ENCODE results near the gene ARF1.

DNA sequence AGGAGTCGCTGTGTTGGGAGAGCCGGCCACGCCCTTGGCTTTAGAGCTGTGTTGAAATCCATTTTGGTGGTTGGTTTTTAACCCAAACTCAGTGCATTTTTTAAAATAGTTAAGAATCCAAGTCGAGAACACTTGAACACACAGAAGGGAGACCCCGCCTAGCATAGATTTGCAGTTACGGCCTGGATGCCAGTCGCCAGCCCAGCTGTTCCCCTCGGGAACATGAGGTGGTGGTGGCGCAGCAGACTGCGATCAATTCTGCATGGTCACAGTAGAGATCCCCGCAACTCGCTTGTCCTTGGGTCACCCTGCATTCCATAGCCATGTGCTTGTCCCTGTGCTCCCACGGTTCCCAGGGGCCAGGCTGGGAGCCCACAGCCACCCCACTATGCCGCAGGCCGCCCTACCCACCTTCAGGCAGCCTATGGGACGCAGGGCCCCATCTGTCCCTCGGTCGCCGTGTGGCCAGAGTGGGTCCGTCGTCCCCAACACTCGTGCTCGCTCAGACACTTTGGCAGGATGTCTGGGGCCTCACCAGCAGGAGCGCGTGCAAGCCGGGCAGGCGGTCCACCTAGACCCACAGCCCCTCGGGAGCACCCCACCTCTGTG lies 15.9 kb downstream of the ARF1 start:
- TF ChIP-seq, protein P1, sequence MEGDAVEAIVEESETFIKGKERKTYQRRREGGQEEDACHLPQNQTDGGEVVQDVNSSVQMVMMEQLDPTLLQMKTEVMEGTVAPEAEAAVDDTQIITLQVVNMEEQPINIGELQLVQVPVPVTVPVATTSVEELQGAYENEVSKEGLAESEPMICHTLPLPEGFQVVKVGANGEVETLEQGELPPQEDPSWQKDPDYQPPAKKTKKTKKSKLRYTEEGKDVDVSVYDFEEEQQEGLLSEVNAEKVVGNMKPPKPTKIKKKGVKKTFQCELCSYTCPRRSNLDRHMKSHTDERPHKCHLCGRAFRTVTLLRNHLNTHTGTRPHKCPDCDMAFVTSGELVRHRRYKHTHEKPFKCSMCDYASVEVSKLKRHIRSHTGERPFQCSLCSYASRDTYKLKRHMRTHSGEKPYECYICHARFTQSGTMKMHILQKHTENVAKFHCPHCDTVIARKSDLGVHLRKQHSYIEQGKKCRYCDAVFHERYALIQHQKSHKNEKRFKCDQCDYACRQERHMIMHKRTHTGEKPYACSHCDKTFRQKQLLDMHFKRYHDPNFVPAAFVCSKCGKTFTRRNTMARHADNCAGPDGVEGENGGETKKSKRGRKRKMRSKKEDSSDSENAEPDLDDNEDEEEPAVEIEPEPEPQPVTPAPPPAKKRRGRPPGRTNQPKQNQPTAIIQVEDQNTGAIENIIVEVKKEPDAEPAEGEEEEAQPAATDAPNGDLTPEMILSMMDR (IDR thresholded peaks at IDR 0.05) = no peak
- no peak for TF ChIP-seq POLR2AphosphoS5 (IDR thresholded peaks at IDR 0.05)
